Suppressor macrophage (primary cell): ENCODE measurements around the gene RTKN.
A peak's percentile ranks its signal among the peaks of the same experiment; 100 is the strongest.
"Not testable (repeated sequence)": the region's sequence is repeated elsewhere in the genome, so short reads cannot be mapped to it uniquely, and the experiment has no call there.

ENCODE experiments used
- DNase-seq, 4 experiments: peaks; one replicate each; pipeline ENCODE4 v3.0.0-alpha.2; 2020 to 2022

Gene RTKN

GRCh38 chr2:74460187-74460586 lies 18.4 kb upstream of the RTKN start:
- DNase-seq: not testable (repeated sequence)

- not testable (repeated sequence) for DNase-seq
Measured at GRCh38 chr2:74459503-74460118, 17.9 kb upstream of the RTKN start.

DNA sequence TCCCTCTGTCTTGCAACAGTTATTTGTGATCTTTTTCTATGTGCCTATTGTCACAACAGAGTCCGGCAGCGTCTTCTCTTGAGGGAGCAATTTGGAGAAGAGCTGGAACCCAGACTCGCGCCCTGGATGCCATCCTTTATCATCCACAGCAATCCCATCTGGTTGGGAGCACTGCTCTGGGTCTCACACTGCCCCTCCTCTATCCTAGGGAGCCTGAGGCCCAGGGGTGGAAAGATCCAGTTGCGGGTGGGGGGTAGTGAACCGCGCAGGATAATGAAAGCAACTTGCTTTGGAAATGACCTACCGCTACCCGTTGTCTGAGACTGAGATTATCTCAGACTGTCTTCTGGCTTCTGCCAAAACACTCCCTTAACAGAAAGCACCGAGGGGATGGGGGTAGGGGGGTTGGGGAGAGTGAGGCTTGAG lies 17.2 kb upstream of the RTKN start:
- no peak for DNase-seq

DNA sequence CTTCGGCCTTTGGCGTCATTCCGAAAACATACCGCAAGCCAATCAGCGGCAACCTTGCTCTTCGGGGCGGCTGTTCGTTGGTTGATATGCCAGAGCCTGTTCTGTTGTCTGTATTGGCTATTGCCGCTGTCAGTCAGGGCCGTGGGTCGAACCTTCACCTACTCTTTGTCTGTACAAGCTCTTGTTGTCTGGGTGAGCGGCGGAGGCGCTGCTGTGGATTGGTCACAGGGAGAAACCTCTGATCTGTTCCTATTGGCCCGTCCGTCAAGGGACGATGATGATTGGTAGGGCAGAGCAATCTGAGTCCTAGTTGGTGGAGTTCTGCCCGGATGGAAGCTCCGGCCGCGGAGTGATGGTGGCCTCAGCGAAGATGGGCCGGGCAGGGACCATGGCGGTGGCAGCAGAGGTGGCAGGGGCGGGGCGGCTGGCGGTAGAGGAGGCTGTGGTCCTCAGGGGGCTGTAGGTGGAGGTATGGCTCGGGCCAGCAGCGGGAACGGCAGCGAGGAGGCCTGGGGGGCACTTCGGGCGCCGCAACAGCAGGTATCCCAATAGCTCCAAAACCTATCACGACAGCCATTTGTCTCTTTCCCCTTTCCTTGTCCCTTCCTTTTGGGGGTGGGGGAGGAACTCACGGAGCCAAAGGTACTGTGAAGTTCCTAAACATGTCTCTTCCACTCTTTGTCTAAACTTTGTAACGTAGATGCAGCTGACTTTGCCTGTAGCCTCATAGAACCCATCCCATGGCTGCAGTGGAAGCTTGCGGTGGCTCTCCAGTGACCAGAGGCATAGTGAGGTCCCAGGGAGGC lies 16.6 kb upstream of the RTKN start, which contains the start of gene WBP1:
TSS of gene WBP1 (plus strand) at position 307 of the 806 bp plus-strand sequence. CDS start at position 472, 165 bp downstream.
- peak; percentile 99 to 100 (median 100) for DNase-seq

DNA sequence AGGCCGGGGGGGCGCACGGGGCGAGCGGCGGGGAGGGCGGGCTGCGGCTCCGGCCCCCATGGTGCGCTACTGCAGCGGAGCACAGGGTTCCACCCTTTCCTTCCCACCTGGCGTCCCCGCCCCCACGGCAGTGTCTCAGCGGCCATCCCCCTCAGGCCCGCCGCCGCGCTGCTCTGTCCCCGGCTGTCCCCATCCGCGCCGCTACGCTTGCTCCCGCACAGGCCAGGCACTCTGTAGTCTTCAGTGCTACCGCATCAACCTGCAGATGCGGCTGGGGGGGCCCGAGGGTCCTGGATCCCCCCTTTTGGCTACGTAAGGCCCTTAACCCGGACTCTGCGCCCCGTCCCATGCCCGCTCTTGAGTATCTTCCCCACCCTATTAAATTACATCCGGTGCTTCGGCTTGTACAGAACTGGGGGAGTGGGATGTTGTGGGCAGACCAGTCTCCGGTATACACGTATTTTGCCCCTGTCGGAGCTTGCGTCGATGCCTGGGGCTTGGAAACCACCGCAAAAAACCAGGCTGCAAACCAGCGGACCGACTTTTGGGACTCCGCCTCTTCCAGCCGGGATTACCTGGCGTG lies 15.9 kb upstream of the RTKN start:
- DNase-seq: peak in 2 of 4 experiments; percentile 36 to 62

DNA sequence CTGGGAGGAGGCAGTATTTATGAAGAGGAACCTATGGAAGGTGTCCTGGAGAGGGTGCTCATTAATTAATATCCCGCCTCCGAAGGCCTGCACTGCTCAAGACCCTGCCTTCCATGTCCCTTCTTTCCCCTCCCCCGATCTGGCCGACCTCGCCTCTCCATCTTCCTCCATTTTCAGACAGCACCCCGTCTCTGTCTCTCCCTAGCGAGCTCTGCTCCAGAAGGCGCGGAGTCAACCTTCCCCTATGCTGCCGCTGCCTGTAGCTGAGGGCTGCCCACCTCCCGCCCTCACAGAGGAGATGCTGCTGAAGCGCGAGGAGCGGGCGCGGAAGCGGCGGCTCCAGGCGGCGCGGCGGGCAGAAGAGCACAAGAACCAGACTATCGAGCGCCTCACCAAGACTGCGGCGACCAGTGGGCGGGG lies 15.4 kb upstream of the RTKN start:
- peak in 1 of 4 experiments; percentile 43 for DNase-seq

- peak; percentile 97 to 99 (median 98) for DNase-seq
Measured at GRCh38 chr2:74454654-74455511, 13.1 kb upstream of the RTKN start, which contains the start of gene INO80B. Gene INO80B, plus strand, starts transcription at chr2:74455087. Its CDS starts 30 bp downstream, at chr2:74455117.

- DNase-seq: no peak
Measured at GRCh38 chr2:74450570-74451190, 8.9 kb upstream of the RTKN start.

- no peak for DNase-seq
Measured at GRCh38 chr2:74448771-74449170, 7.0 kb upstream of the RTKN start.

- no peak for DNase-seq
Measured at GRCh38 chr2:74447230-74447999, 5.7 kb upstream of the RTKN start.

- no peak for DNase-seq
Measured at GRCh38 chr2:74444498-74445318, 3.0 kb upstream of the RTKN start.

- DNase-seq: not testable (repeated sequence)
Measured at GRCh38 chr2:74442483-74443297, 953 bp upstream of the RTKN start.

DNA sequence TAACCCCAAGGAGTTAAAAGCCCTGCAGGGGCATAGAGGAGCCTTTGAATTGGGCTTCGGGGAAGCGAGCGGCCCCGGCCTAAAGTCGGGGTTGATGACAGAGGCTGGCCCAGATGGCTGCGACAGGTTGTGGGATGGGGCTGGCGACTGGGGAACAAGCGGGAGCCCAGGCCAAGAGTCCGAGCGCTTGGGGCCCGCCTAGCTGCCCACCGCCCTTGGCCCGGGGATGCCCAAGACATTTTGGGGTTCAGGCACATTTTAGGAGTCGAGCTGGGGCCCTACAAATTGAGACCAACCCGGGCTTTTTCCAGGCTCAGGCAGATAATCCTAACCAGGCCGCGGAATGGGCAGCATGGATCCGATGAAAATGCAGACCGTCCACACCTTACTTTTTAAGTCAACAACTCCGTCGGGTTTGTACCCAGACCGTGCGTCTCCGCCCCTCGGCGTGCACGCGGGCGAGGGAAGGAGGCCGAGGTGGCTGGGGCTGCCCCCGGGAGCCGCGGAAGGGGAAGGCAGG lies 507 bp downstream of the RTKN start:
- DNase-seq: no peak

- DNase-seq: peak; percentile 71 to 90 (median 79)
Measured at GRCh38 chr2:74440378-74441169, 1.2 kb downstream of the RTKN start.

GRCh38 chr2:74439803-74440377 lies 1.8 kb downstream of the RTKN start:
- peak in 2 of 4 experiments; percentile 22 to 38 for DNase-seq

- DNase-seq: no peak
Measured at GRCh38 chr2:74439373-74439772, 2.4 kb downstream of the RTKN start.

GRCh38 chr2:74438248-74438647 lies 3.5 kb downstream of the RTKN start:
- DNase-seq: no peak
